Erythroblast (primary cell): ENCODE results near the gene ITGAE.
A peak's percentile ranks its signal among the peaks of the same experiment; 100 is the strongest.

Experiments
- GATA1 ChIP-seq: IDR thresholded peaks from 2 replicates; pipeline ENCODE4 v1.6.1; 2011; ENCODE audit warnings: low read depth, mild to moderate bottlenecking, control low read depth, low read length, moderate library complexity
- POLR2A ChIP-seq: IDR thresholded peaks from 2 replicates; pipeline ENCODE4 v1.6.1; 2011; ENCODE audit warnings: mild to moderate bottlenecking, low read length

DNA sequence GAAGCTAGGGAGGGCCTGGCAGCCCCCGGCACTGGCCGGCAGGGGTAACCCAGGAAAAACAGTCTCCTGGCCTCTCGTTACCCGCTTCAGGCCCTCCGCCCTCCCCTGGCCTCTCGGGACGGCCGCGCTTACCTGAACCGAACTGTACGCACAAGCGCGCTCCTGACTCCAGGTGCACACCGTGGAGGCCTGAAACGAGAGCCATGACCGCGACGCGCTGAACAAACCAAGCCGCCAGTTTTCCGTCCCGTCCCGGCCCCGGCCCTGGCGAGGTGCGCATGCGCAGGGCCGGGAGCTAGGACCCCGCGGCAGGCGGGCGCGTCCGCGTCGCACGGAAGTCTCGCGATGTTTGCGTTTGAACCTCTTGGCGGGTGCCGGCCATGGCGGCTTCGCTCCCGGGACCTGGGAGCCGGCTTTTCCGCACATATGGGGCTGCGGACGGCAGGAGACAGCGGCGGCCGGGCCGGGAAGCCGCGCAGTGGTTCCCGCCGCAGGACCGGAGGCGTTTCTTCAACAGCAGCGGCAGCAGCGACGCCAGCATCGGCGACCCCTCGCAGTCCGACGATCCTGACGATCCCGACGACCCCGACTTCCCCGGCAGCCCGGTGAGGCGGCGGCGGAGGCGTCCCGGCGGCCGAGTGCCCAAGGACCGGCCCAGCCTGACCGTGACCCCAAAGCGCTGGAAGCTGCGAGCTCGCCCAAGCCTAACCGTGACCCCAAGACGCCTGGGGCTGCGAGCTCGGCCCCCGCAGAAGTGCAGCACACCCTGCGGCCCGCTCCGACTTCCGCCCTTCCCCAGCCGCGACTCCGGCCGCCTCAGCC, 77.2 kb downstream of the ITGAE start, which contains the start of gene HASPIN:
- peak; percentile 82 for TF ChIP-seq POLR2A
- no peak for TF ChIP-seq GATA1
